Spleen (tissue), 7 donors: ENCODE measurements around the gene APBB2.

Experiments used
- CTCF ChIP-seq, 11 experiments: fragments of 200-600 bp in 7 of 11; fragments of 450-650 bp in 4 of 11; sonication (generic) in 4 of 11; IDR thresholded peaks in 8 of 11; conservative IDR thresholded peaks in 3 of 11; 1 replicate in 7 of 11; 2 replicates in 4 of 11; pipeline versions ENCODE4 v1.4.0 to v1.8.0; 2016 to 2021; ENCODE audit warnings: antibody characterized with exemption in 11 of 11, inconsistent platforms in 4 of 11, mild to moderate bottlenecking in 1 of 11
- POLR2A ChIP-seq, 3 donors: fragments of 450-650 bp; IDR thresholded peaks; one replicate each; pipeline ENCODE4 v1.5.1; 2017; ENCODE audit warnings: antibody characterized with exemption in 3 of 3, mild to moderate bottlenecking in 1 of 3
- POLR2AphosphoS5 ChIP-seq, 3 donors: sonication (generic); formaldehyde crosslinking; IDR thresholded peaks; one replicate each; pipeline ENCODE4 v1.5.1; 2017; ENCODE audit warnings: antibody characterized with exemption in 3 of 3
- donor health status: DM: no; HTN: no; CAD: no; lungs with moderate emphysema.
- donor health status: DM: no; HTN: no; CAD: no.
- donor health status: DM: no; HTN: no; CAD: no.

DNA sequence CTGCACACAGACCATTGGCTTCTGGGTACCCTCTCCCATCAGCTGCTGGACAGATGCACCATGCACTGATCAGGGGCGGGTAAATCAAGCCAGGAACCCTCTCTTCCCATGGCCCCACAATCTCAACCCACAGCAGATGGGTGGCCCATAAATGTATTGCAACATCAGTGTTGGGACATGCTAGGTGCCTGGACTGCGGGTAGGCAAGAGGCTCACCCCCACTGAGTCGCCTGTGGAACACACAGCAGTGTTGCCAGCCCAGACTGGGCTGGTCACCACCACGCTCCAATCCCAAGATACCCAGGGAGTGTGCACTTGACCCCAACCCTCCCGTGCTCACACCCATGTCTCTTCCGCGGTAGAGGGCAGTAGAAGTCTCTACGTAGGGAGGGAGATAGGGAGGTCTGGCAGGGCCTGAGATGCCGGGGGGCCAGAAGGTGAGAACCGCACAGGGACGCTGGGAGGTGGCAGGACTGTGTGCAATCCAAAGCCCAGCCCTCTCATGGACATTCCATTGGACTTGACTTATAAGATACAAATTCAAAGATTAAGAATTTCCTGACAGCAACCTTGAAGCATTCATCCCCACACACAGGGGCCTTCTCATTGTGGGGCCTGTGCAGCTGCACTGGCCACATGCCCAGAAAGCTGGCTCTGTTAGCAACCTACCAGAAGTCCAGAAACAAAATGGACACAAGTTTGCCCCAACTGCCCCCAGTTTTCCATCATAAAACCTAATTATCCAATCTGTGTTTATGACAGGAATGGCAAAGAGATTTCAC lies 280.9 kb downstream of the APBB2 start:
- TF ChIP-seq CTCF (IDR thresholded peaks at IDR 0.05 in 8 of 11, conservative IDR thresholded peaks at IDR 0.05 in 3 of 11) (no peak), POLR2A (IDR thresholded peaks at IDR 0.05) (no peak), POLR2AphosphoS5 (IDR thresholded peaks at IDR 0.05) (no peak)
